ENCODE data around the gene TES. TPM values are rescaled to one million over a fixed set of nuclear protein-coding genes. Genes with fewer than 3 reads are reported as not detected.
A peak's percentile ranks its signal among the peaks of the same experiment; 100 is the strongest.

TES gene
- total and polyA plus RNA-seq, 9 of the 15 experiments (the other 6 are each of a cell fraction or from before 2014, with no cell fraction given): 20.7 to 61.6 (median 53.8) TPM

- no peak for TF ChIP-seq ADNP (tag; IDR thresholded peaks at IDR 0.05)
- TF ChIP-seq NFIX (CRISPR knock-in tag; IDR thresholded peaks at IDR 0.05; ENCODE audit: low read depth): no peak
- no peak for TF ChIP-seq HLTF (IDR thresholded peaks at IDR 0.05)
- TF ChIP-seq NBN (IDR thresholded peaks at IDR 0.05; ENCODE audit: low read depth): no peak
- no peak for TF ChIP-seq SIN3A (IDR thresholded peaks at IDR 0.05; ENCODE audit: borderline replicate concordance in 2 of 2, control insufficient read depth in 1 of 2, low read depth in 2 of 2, low read length in 2 of 2)
- no peak for TF ChIP-seq ZSCAN29 (IDR thresholded peaks at IDR 0.05)
- peak; percentile 89 for TF ChIP-seq ZNF644 (tag; IDR thresholded peaks at IDR 0.05; ENCODE audit: low read depth)
- no peak for TF ChIP-seq ZBTB34 (CRISPR knock-in tag; IDR thresholded peaks at IDR 0.05)
- TF ChIP-seq ZNF583 (CRISPR knock-in tag; IDR thresholded peaks at IDR 0.05): no peak
- peak; percentile 26 to 57; a peak in 2 of 4 replicates for TF ChIP-seq MNT (conservative IDR thresholded peaks at IDR 0.05)
- TF ChIP-seq ZKSCAN3 (CRISPR knock-in tag; IDR thresholded peaks at IDR 0.05): no peak
- TF ChIP-seq SAP30 (IDR thresholded peaks at IDR 0.05; ENCODE audit: borderline replicate concordance, insufficient read depth, low read depth, low read length, poor library complexity, severe bottlenecking): no peak
- peak; percentile 34; the same call in 1 of the 2 replicates for TF ChIP-seq MYC (IDR thresholded peaks at IDR 0.05; ENCODE audit: low read depth, low read length)
- TF ChIP-seq MYC (CRISPR knock-in tag; IDR thresholded peaks at IDR 0.05; ENCODE audit: borderline replicate concordance, low read depth): no peak
- TF ChIP-seq TBP (optimal IDR thresholded peaks at IDR 0.05; ENCODE audit: low read depth, low read length): no peak
- 0 out of 6 replicates have a peak, but pooled peaks of 1 of the 3 experiments have one; percentile 52 for TF ChIP-seq ZBTB11 (CRISPR knock-in tag; IDR thresholded peaks at IDR 0.05)
- TF ChIP-seq ARHGAP35 (IDR thresholded peaks at IDR 0.05; ENCODE audit: partially characterized antibody): no peak
- TF ChIP-seq DPF2 (IDR thresholded peaks at IDR 0.05): peak; percentile 94
- TF ChIP-seq RFX7 (CRISPR knock-in tag; IDR thresholded peaks at IDR 0.05): no peak
- no peak for TF ChIP-seq TSC22D4 (tag; IDR thresholded peaks at IDR 0.05)
- TF ChIP-seq FOXJ3 (CRISPR knock-in tag; IDR thresholded peaks at IDR 0.05): no peak
- no peak for TF ChIP-seq ZNF232 (CRISPR knock-in tag; IDR thresholded peaks at IDR 0.05)
- 0 out of 2 replicates have a peak, but pooled peaks have one; percentile 63 for TF ChIP-seq ZNF584 (CRISPR knock-in tag; IDR thresholded peaks at IDR 0.05; ENCODE audit: low read depth)
- TF ChIP-seq MTA3 (IDR thresholded peaks at IDR 0.05; ENCODE audit: borderline replicate concordance): peak; percentile 76
Observed at GRCh38 chr7:116218051-116218645, 7.8 kb downstream of the TES start (continued).

Measured in K562 (cell line).